IMR-90 (cell line): ENCODE results near the gene OR5D18. TPM values are rescaled to one million over a fixed set of nuclear protein-coding genes. Genes with fewer than 3 reads are reported as not detected.

Source experiments
- ATAC-seq: fragments of 200-7000 bp; cut with Tn5 transposase; 2 replicates; pipeline ENCODE4 v1.9.1; 2020; ENCODE audit warnings: low read depth, mild to moderate bottlenecking, moderate library complexity
- BruUV-seq: library from RNA; stranded (reverse); fragments of 400-500 nt; replicated peaks from 2 replicates; lab custom pipeline; 2021; lab: Mats Ljungman, UMichigan
- CTCF ChIA-PET: fragments of 300-600 bp; formaldehyde crosslinking; extraction: SDS; loops from one replicate; lab custom pipeline; 2021; ENCODE audit warnings: antibody characterized with exemption; lab: Yijun Ruan, JAX
- POLR2A ChIA-PET: fragments of 300-600 bp; sonication (Branson Sonifier 250); formaldehyde crosslinking; loops from one replicate; lab custom pipeline; 2022; ENCODE audit warnings: antibody characterized with exemption; ENCODE audit not compliant: unreplicated experiment; lab: Charles Lee
- DNase-seq: peaks from one replicate; pipeline ENCODE4 v3.0.0; 2013
- H2AFZ ChIP-seq: replicated peaks from 2 replicates; pipeline ENCODE3; 2013; ENCODE audit warnings: low read length, mild to moderate bottlenecking; ENCODE audit not compliant: poor library complexity
- H2AK5ac ChIP-seq: 2 replicates; pipeline ENCODE4 v1.6.1; 2013; ENCODE audit warnings: low read depth, low read length, inconsistent platforms
- H2AK9ac ChIP-seq: replicated peaks from 2 replicates; pipeline ENCODE3; 2013; ENCODE audit warnings: mild to moderate bottlenecking, low read depth, low read length, moderate library complexity; ENCODE audit not compliant: poor library complexity
- H2BK120ac ChIP-seq: 2 replicates; pipeline ENCODE4 v1.6.1; 2013; ENCODE audit warnings: low read depth, low read length, inconsistent platforms
- H2BK15ac ChIP-seq: 3 replicates; pipeline ENCODE4 v1.6.1; 2013; ENCODE audit warnings: low read depth, low read length, inconsistent platforms
- H2BK20ac ChIP-seq: 2 replicates; pipeline ENCODE4 v1.6.1; 2013; ENCODE audit warnings: low read depth, mild to moderate bottlenecking, inconsistent platforms, low read length, moderate library complexity
- H2BK5ac ChIP-seq: 2 replicates; pipeline ENCODE4 v1.6.1; 2013; ENCODE audit warnings: mild to moderate bottlenecking, low read depth, low read length, inconsistent platforms; ENCODE audit not compliant: poor library complexity, severe bottlenecking
- H3K14ac ChIP-seq: replicated peaks from 2 replicates; pipeline ENCODE4 v1.6.1; 2013; ENCODE audit warnings: low read depth, low read length, inconsistent platforms
- H3K18ac ChIP-seq: 2 replicates; pipeline ENCODE4 v1.6.1; 2013; ENCODE audit warnings: low read depth, low read length, control low read depth
- H3K23ac ChIP-seq: 2 replicates; pipeline ENCODE4 v1.6.1; 2013; ENCODE audit warnings: low read depth, low read length, inconsistent platforms
- H3K27ac ChIP-seq: 2 replicates; pipeline ENCODE4 v1.5.1; 2013; ENCODE audit warnings: mild to moderate bottlenecking, control low read depth, low read length; ENCODE audit not compliant: insufficient read depth
- H3K27me3 ChIP-seq: 2 replicates; pipeline ENCODE4 v1.6.1; 2013; ENCODE audit warnings: low read length; ENCODE audit not compliant: control insufficient read depth, insufficient read depth
- H3K36me3 ChIP-seq: 2 replicates; pipeline ENCODE4 v1.6.1; 2013; ENCODE audit warnings: low read length, mixed read lengths; ENCODE audit not compliant: control insufficient read depth, insufficient read depth
- H3K4ac ChIP-seq: 2 replicates; pipeline ENCODE4 v1.6.1; 2013; ENCODE audit warnings: low read depth, low read length, inconsistent platforms
- H3K4me1 ChIP-seq: 2 replicates; pipeline ENCODE4 v1.6.1; 2013; ENCODE audit warnings: low read length, mixed read lengths; ENCODE audit not compliant: control insufficient read depth, insufficient read depth
- H3K4me2 ChIP-seq: 2 replicates; pipeline ENCODE4 v1.6.1; 2013; ENCODE audit warnings: low read depth, mild to moderate bottlenecking, control low read depth, low read length, moderate library complexity
- H3K4me3 ChIP-seq: 2 replicates; pipeline ENCODE4 v1.5.1; 2013; ENCODE audit warnings: low read depth, mild to moderate bottlenecking, control low read depth, low read length, moderate library complexity; ENCODE audit not compliant: insufficient read depth
- H3K56ac ChIP-seq: 2 replicates; pipeline ENCODE4 v1.6.1; 2013; ENCODE audit warnings: low read length, inconsistent platforms; ENCODE audit not compliant: insufficient read depth; ENCODE audit errors: extremely low read depth
- H3K79me1 ChIP-seq, 2 experiments: 2 replicates each; pipeline ENCODE4 v1.6.1; 2013; ENCODE audit warnings: low read length in 2 of 2, inconsistent platforms in 1 of 2, low read depth in 1 of 2
- H3K9ac ChIP-seq: 2 replicates; pipeline ENCODE4 v1.6.1; 2013; ENCODE audit warnings: low read depth, low read length, control low read depth
- H3K9me1 ChIP-seq: 2 replicates; pipeline ENCODE4 v1.6.1; 2013; ENCODE audit warnings: low read length, inconsistent platforms; ENCODE audit not compliant: insufficient read depth
- H3K9me3 ChIP-seq: 2 replicates; pipeline ENCODE4 v1.6.1; 2013; ENCODE audit warnings: low read length; ENCODE audit not compliant: control insufficient read depth, insufficient read depth
- H4K20me1 ChIP-seq: 2 replicates; pipeline ENCODE4 v1.6.1; 2013; ENCODE audit warnings: low read length, inconsistent platforms; ENCODE audit not compliant: insufficient read depth
- H4K5ac ChIP-seq: 2 replicates; pipeline ENCODE4 v1.6.1; 2013; ENCODE audit warnings: mild to moderate bottlenecking, low read depth, low read length, control low read depth
- H4K8ac ChIP-seq, 2 experiments: 2 replicates each; pipeline ENCODE4 v1.6.1; 2013; ENCODE audit warnings: low read depth in 2 of 2, low read length in 2 of 2, control low read depth in 1 of 2, inconsistent platforms in 1 of 2
- H4K91ac ChIP-seq: 2 replicates; pipeline ENCODE4 v1.6.1; 2013; ENCODE audit warnings: low read depth, low read length, inconsistent platforms; ENCODE audit not compliant: insufficient read depth
- BHLHE40 ChIP-seq: fragments of 150-350 bp; IDR thresholded peaks from 2 replicates; pipeline ENCODE4 v1.6.1; 2016; ENCODE audit warnings: mild to moderate bottlenecking, low read depth, low read length
- CEBPB ChIP-seq: IDR thresholded peaks from 2 replicates; pipeline ENCODE4 v1.6.1; 2012; ENCODE audit warnings: low read depth, low read length, improper control_type of control experiment
- CHD1 ChIP-seq: IDR thresholded peaks from 2 replicates; pipeline ENCODE4 v1.6.1; 2012; ENCODE audit warnings: low read depth, low read length, improper control_type of control experiment
- FOS ChIP-seq: fragments of 150-350 bp; IDR thresholded peaks from 2 replicates; pipeline ENCODE4 v1.6.1; 2016; ENCODE audit warnings: low read depth, low read length
- MAFK ChIP-seq: IDR thresholded peaks from 2 replicates; pipeline ENCODE4 v1.6.1; 2012; ENCODE audit warnings: low read depth, low read length, improper control_type of control experiment
- MAZ ChIP-seq: IDR thresholded peaks from 2 replicates; pipeline ENCODE4 v1.6.1; 2012; ENCODE audit warnings: low read depth, mild to moderate bottlenecking, low read length, improper control_type of control experiment, moderate library complexity, borderline replicate concordance
- MXI1 ChIP-seq: IDR thresholded peaks from 2 replicates; pipeline ENCODE4 v1.6.1; 2012; ENCODE audit warnings: low read depth, mild to moderate bottlenecking, low read length, moderate library complexity, borderline replicate concordance
- NFE2L2 ChIP-seq: fragments of 150-350 bp; IDR thresholded peaks from 2 replicates; pipeline ENCODE4 v1.6.1; 2016; ENCODE audit warnings: low read depth, mild to moderate bottlenecking, low read length
- POLR2A ChIP-seq: IDR thresholded peaks from 2 replicates; pipeline ENCODE4 v1.6.1; 2012; ENCODE audit warnings: mild to moderate bottlenecking, low read depth, low read length
- RAD21 ChIP-seq: IDR thresholded peaks from 2 replicates; pipeline ENCODE4 v1.6.1; 2012; ENCODE audit warnings: low read length, improper control_type of control experiment
- RCOR1 ChIP-seq: IDR thresholded peaks from 2 replicates; pipeline ENCODE4 v1.6.1; 2012; ENCODE audit warnings: mild to moderate bottlenecking, low read length, improper control_type of control experiment; ENCODE audit not compliant: insufficient replicate concordance
- RFX5 ChIP-seq: IDR thresholded peaks from 2 replicates; pipeline ENCODE4 v1.8.0; 2012; ENCODE audit warnings: low read depth, mild to moderate bottlenecking, low read length, moderate library complexity
- SMC3 ChIP-seq: fragments of 150-350 bp; IDR thresholded peaks from 2 replicates; pipeline ENCODE4 v1.6.1; 2016; ENCODE audit warnings: low read depth, mild to moderate bottlenecking, antibody characterized with exemption, low read length, moderate library complexity
- WGBS, 2 experiments: methylation state at CpG; one replicate each; pipeline versions ENCODE4 v1.1.5 to v1.1.7; 2013; ENCODE audit warnings: missing lambda C conversion rate in 2 of 2; ENCODE audit not compliant: insufficient read length in 1 of 2; ENCODE audit errors: extremely low coverage in 2 of 2; 5-methylcytosine and 5-hydroxymethylcytosine counted together
- dilution Hi-C: fragments of 300-500 bp; cut with HindIII; formaldehyde crosslinking; loops from one replicate; pipeline ENCODE4 v1.14.3; 2018; ENCODE audit warnings: low sequenced_read_pairs; ENCODE audit not compliant: unreplicated experiment
- in situ Hi-C: fragments of 300-500 bp; cut with MboI; formaldehyde crosslinking; loops from 3 replicates; pipeline ENCODE4 v1.14.3; 2019; ENCODE audit warnings: low sequenced_read_pairs, inconsistent platforms, mixed read lengths
- intact Hi-C: fragments of 100-400 bp; cut with micrococcal nuclease; formaldehyde crosslinking; loops from 2 replicates; pipeline ENCODE4 v1.10.0; 2022
- polyA plus RNA-seq, 3 experiments: library from polyadenylated mRNA; depleted of rRNA; stranded (reverse); fragments of >200 nt; gene quantifications; 2 replicates each; pipeline ENCODE4 v1.2.3, GENCODE V29; 2012; ENCODE audit warnings: low replicate concordance in 1 of 3
- total RNA-seq: library from RNA; depleted of rRNA; stranded (reverse); fragments of >200 nt; gene quantifications from 2 replicates; pipeline ENCODE4 v1.2.3, GENCODE V29; 2012
- TF ChIP-seq, protein P1 (sequence below): fragments of 150-350 bp; IDR thresholded peaks from 2 replicates; pipeline ENCODE4 v1.6.1; 2017; ENCODE audit warnings: mild to moderate bottlenecking, antibody characterized with exemption, low read length, low read depth
- TF ChIP-seq, protein P2 (sequence below): fragments of 150-350 bp; IDR thresholded peaks from 2 replicates; pipeline ENCODE4 v1.6.1; 2016; ENCODE audit warnings: low read depth, mild to moderate bottlenecking, low read length, moderate library complexity, borderline replicate concordance
- TF ChIP-seq, protein P3 (sequence below): conservative IDR thresholded peaks from 2 replicates; pipeline ENCODE4 v1.5.1; 2012; ENCODE audit warnings: mild to moderate bottlenecking, low read depth, low read length, improper control_type of control experiment

The OR5D18 gene
- total and polyA plus RNA-seq, 2 of the 4 experiments (the other 2 are of a cell fraction): not detected

DNA sequence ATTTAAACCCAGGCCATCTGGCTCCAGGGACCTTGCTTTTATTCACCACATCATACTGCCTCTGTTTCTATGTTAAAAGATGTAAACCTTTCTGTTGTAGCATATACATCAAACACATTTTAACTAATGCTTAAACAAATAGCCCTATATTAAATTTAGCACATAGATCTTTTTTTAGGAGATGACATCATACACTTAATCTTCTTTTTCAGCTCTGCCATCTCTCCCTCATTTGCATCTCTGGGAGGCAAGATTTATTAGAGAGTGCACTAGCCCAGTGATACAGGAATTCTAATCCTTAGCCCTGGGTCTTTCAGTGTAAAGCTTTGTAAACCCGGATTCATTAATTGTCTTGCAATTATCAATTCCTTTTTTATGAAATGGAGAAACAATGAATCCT, 32.7 kb downstream of the OR5D18 start:
- Histone ChIP-seq H3K23ac (no peak overlapping the region), H3K4me1 (no peaks in the 10 kb centered on the region), H2BK20ac (no peak overlapping the region), H2BK15ac (no peak overlapping the region), H3K9me3 (0 out of 2 replicates have a peak, but pooled peaks cover 1% of the 10 kb centered on the region), H3K27ac (no peak overlapping the region), H3K4ac (no peak overlapping the region), H3K36me3 (no peaks in the 10 kb centered on the region), H4K91ac (no peak overlapping the region), H4K8ac (no peak overlapping the region), H3K4me2 (no peak overlapping the region), H3K14ac (no peak overlapping the region), H3K9ac (no peak overlapping the region), H4K5ac (no peak overlapping the region), H2AFZ (no peak overlapping the region), H2BK5ac (no peak overlapping the region), H3K18ac (no peak overlapping the region), H3K56ac (no peak overlapping the region), H3K27me3 (no peaks in the 10 kb centered on the region), H2AK5ac (no peak overlapping the region), H2BK120ac (no peak overlapping the region), H4K20me1 (no peaks in the 10 kb centered on the region), H3K9me1 (no peaks in the 10 kb centered on the region), H3K4me3 (no peak overlapping the region), H2AK9ac (no peak overlapping the region), H3K79me1 (no peaks in the 10 kb centered on the region)
- dilution Hi-C loops (no loop called here), intact Hi-C loops (no loop called here), in situ Hi-C loops (no loop called here)
- BruUV-seq: no TSS peak
- ATAC-seq: no peak
- no peak for DNase-seq
- TF ChIP-seq, protein P1, sequence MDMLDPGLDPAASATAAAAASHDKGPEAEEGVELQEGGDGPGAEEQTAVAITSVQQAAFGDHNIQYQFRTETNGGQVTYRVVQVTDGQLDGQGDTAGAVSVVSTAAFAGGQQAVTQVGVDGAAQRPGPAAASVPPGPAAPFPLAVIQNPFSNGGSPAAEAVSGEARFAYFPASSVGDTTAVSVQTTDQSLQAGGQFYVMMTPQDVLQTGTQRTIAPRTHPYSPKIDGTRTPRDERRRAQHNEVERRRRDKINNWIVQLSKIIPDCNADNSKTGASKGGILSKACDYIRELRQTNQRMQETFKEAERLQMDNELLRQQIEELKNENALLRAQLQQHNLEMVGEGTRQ: no peak
- TF ChIP-seq FOS: no peak
- no peak for TF ChIP-seq RAD21
- TF ChIP-seq CEBPB: no peak
- TF ChIP-seq, protein P2, sequence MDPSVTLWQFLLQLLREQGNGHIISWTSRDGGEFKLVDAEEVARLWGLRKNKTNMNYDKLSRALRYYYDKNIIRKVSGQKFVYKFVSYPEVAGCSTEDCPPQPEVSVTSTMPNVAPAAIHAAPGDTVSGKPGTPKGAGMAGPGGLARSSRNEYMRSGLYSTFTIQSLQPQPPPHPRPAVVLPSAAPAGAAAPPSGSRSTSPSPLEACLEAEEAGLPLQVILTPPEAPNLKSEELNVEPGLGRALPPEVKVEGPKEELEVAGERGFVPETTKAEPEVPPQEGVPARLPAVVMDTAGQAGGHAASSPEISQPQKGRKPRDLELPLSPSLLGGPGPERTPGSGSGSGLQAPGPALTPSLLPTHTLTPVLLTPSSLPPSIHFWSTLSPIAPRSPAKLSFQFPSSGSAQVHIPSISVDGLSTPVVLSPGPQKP: no peak
- no peak for TF ChIP-seq MXI1
- no peak for TF ChIP-seq NFE2L2
- no peak for TF ChIP-seq CHD1
- TF ChIP-seq SMC3: no peak
- no peak for TF ChIP-seq RCOR1
- no peak for TF ChIP-seq POLR2A
- TF ChIP-seq BHLHE40: no peak
- TF ChIP-seq MAFK: no peak
- TF ChIP-seq, protein P3, sequence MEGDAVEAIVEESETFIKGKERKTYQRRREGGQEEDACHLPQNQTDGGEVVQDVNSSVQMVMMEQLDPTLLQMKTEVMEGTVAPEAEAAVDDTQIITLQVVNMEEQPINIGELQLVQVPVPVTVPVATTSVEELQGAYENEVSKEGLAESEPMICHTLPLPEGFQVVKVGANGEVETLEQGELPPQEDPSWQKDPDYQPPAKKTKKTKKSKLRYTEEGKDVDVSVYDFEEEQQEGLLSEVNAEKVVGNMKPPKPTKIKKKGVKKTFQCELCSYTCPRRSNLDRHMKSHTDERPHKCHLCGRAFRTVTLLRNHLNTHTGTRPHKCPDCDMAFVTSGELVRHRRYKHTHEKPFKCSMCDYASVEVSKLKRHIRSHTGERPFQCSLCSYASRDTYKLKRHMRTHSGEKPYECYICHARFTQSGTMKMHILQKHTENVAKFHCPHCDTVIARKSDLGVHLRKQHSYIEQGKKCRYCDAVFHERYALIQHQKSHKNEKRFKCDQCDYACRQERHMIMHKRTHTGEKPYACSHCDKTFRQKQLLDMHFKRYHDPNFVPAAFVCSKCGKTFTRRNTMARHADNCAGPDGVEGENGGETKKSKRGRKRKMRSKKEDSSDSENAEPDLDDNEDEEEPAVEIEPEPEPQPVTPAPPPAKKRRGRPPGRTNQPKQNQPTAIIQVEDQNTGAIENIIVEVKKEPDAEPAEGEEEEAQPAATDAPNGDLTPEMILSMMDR: no peak
- TF ChIP-seq MAZ: no peak
- TF ChIP-seq RFX5: no peak
- ChIA-PET POLR2A (no interaction called here), CTCF (no interaction called here)
- WGBS, 2 experiments: no CpG with 5 or more reads among the region's 1 CpG
